Keratinocyte (primary cell): ENCODE measurements around the gene NUP98. TPM values are rescaled to one million over a fixed set of nuclear protein-coding genes. Genes with fewer than 3 reads are reported as not detected.

ENCODE experiments used
- DNase-seq: peaks from one replicate; pipeline ENCODE4 v3.0.0-alpha.2; 2011; ENCODE audit warnings: low read depth, missing footprints, low spot score
- FAIRE-seq: peaks from 2 replicates; lab custom pipeline; 2011; peaks lifted over from hg19 to GRCh38; lab: Jason Lieb, UNC
- H2AFZ ChIP-seq: 2 replicates; pipeline ENCODE4 v1.6.0; 2012; ENCODE audit warnings: low read length, control low read depth, inconsistent platforms; ENCODE audit not compliant: control insufficient read depth
- H3K27ac ChIP-seq: 2 replicates; pipeline ENCODE4 v1.5.1; 2011; ENCODE audit warnings: low read length; ENCODE audit not compliant: control insufficient read depth, insufficient read depth
- H3K27me3 ChIP-seq: 3 replicates; pipeline ENCODE4 v1.6.0; 2011; ENCODE audit warnings: low read length; ENCODE audit not compliant: control insufficient read depth, insufficient read depth; ENCODE audit errors: extremely low read depth
- H3K36me3 ChIP-seq, 2 experiments: 2 replicates in 1 of 2; 3 replicates in 1 of 2; pipeline ENCODE4 v1.5.1; 2011; ENCODE audit warnings: low read length in 2 of 2, mild to moderate bottlenecking in 1 of 2; ENCODE audit not compliant: control insufficient read depth in 2 of 2, insufficient read depth in 2 of 2; ENCODE audit errors: extremely low read depth in 1 of 2
- H3K4me1 ChIP-seq: 3 replicates; pipeline ENCODE4 v1.5.1; 2011; ENCODE audit warnings: low read length; ENCODE audit not compliant: control insufficient read depth, insufficient read depth; ENCODE audit errors: extremely low read depth
- H3K4me2 ChIP-seq: 3 replicates; pipeline ENCODE4 v1.6.0; 2011; ENCODE audit warnings: low read depth, low read length; ENCODE audit not compliant: control insufficient read depth, insufficient read depth; ENCODE audit errors: extremely low read depth
- H3K4me3 ChIP-seq, 3 experiments: fragments of 200-600 bp in 1 of 3; sonication (generic) in 1 of 3; 2 replicates in 2 of 3; 3 replicates in 1 of 3; pipeline ENCODE4 v1.5.1; 2011 to 2016; ENCODE audit warnings: low read length in 3 of 3, mild to moderate bottlenecking in 3 of 3, control low read depth in 2 of 3, inconsistent platforms in 1 of 3, low read depth in 1 of 3, mixed read lengths in 1 of 3, mixed run types in 1 of 3, moderate library complexity in 1 of 3; ENCODE audit not compliant: control insufficient read depth in 2 of 3, insufficient read depth in 2 of 3; ENCODE audit errors: extremely low read depth in 1 of 3
- H3K79me2 ChIP-seq: 2 replicates; pipeline ENCODE4 v1.6.0; 2012; ENCODE audit warnings: low read length; ENCODE audit not compliant: control insufficient read depth, insufficient read depth
- H3K9ac ChIP-seq: 3 replicates; pipeline ENCODE4 v1.6.0; 2011; ENCODE audit warnings: low read length; ENCODE audit not compliant: control insufficient read depth, insufficient read depth; ENCODE audit errors: extremely low read depth
- H3K9me1 ChIP-seq: 3 replicates; pipeline ENCODE4 v1.6.0; 2011; ENCODE audit warnings: low read length; ENCODE audit not compliant: control insufficient read depth, insufficient read depth; ENCODE audit errors: extremely low read depth
- H3K9me3 ChIP-seq: 2 replicates; pipeline ENCODE4 v1.5.1; 2012; ENCODE audit warnings: low read depth, low read length; ENCODE audit not compliant: control insufficient read depth
- H4K20me1 ChIP-seq: 3 replicates; pipeline ENCODE4 v1.6.0; 2011; ENCODE audit warnings: low read length; ENCODE audit not compliant: control insufficient read depth, insufficient read depth; ENCODE audit errors: extremely low read depth
- CTCF ChIP-seq, 3 experiments: IDR thresholded peaks in 1 of 3; conservative IDR thresholded peaks in 1 of 3; optimal IDR thresholded peaks in 1 of 3; 2 replicates in 2 of 3; 3 replicates in 1 of 3; pipeline versions ENCODE3 to v1.5.1; 2011; ENCODE audit warnings: low read length in 3 of 3, mild to moderate bottlenecking in 3 of 3, moderate library complexity in 2 of 3, control low read depth in 1 of 3, inconsistent platforms in 1 of 3; ENCODE audit not compliant: insufficient read depth in 2 of 3; ENCODE audit errors: extremely low read depth in 1 of 3
- EZH2 ChIP-seq: IDR thresholded peaks from one replicate; pipeline ENCODE4 v1.6.1; 2012; ENCODE audit warnings: inconsistent platforms, mild to moderate bottlenecking, low read length, moderate library complexity
- dilution Hi-C: fragments of 300-500 bp; cut with MboI; formaldehyde crosslinking; loops from one replicate; pipeline ENCODE4 v1.7.0; 2020; ENCODE audit warnings: low sequenced_read_pairs; ENCODE audit not compliant: extremely low pct_ligation_motif_present
- polyA plus RNA-seq, 5 experiments: library from polyadenylated mRNA; depleted of rRNA in 3 of 5; stranded (reverse) in 3 of 5; stranded (forward) in 1 of 5; unstranded in 1 of 5; fragments of >200 nt; gene quantifications; 1 replicate in 1 of 5; 2 replicates in 3 of 5; 3 replicates in 1 of 5; pipeline versions ENCODE4 v1.2.1 to v1.2.3, GENCODE V29; 2011 to 2012; ENCODE audit warnings: missing spikeins in 2 of 5, low read depth in 1 of 5, low replicate concordance in 1 of 5

NUP98 gene
- polyA plus RNA-seq, 1 donor (not counting 4 experiments of a cell fraction or from before 2014, with no cell fraction given) = 66.9 TPM

DNA sequence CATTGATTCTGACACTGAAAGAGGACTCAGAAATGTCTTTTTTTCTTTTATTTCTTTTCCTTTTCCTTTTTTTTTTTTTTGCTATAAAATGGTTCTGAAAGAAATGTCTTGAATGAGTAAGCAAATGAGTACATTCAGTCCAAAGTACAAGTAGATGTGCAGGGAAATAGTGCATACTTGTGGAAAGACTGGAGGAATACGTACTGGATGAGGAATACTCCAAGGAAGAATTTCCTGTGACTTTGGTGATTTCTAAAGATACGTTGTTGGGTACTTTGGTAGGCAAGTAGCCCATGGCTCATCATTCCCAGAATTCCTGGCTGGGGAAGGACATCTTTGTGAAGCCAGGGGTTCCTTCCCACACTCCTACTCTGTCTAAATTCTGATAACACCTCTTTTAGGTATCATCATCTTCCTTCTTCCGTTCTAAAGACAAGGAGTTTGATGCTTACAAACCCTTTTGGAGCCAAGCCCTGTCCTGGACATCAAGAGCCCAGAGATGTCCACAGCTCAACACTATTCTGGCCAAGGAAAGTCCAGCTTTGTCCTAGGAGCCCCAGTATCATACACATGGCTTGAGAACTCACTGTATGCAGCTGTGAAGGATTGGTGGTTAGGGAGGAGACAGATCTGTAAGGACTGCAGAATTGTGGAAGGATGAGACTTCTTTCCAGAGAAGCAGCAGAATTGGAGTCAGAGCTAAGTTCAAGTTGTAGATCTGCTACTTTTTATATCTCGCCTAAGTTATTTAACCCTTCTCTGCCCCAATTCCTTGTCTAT is 4.8 kb upstream of the NUP98 start:
- no peaks in the 10 kb centered on the region for H3K36me3 ChIP-seq
- no peak overlapping the region for H3K9ac ChIP-seq

DNA sequence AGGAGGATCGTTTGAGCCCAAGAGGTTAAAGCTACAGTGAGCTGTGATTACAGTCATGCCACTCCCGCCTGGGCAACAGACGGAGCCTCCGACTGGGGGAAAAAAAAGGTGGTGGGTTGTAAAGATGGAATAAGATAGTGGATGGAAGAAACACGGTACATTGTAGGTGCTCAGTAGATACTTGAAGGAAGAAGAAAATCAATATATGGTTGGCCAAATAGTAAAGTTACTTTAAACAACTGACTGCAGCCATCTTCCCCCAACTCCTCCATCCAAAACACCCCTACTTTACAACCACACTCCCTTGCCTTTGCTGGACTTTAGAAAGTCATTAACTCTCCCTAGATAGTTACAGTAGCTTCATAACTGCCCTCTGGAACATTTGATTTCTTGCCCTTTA is 2.5 kb upstream of the NUP98 start:
- DNase-seq (no peak), FAIRE-seq (no peak)
- H3K9me3 ChIP-seq = no peaks in the 10 kb centered on the region
- dilution Hi-C loops = no loop called here
- H3K9ac ChIP-seq = no peak overlapping the region
- no peak overlapping the region for H3K4me3 ChIP-seq
- no peak overlapping the region for H3K4me2 ChIP-seq
- TF ChIP-seq CTCF (optimal IDR thresholded peaks at IDR 0.05 in 1 of 3, IDR thresholded peaks at IDR 0.05 in 1 of 3, conservative IDR thresholded peaks at IDR 0.05 in 1 of 3; ENCODE audit: extremely low read depth in 1 of 3, insufficient read depth in 2 of 3, low read length in 3 of 3) = no peak
- TF ChIP-seq EZH2 = no peak
- H3K27me3 ChIP-seq = no peaks in the 10 kb centered on the region
- H2AFZ ChIP-seq = no peak overlapping the region
- peaks cover 11% of the 10 kb centered on the region for H3K4me1 ChIP-seq
- H3K9me1 ChIP-seq = no peaks in the 10 kb centered on the region
- H4K20me1 ChIP-seq = peaks cover 9% of the 10 kb centered on the region
- H3K79me2 ChIP-seq = peaks cover 27% of the 10 kb centered on the region
- H3K27ac ChIP-seq = no peak overlapping the region
- H3K36me3 ChIP-seq = no peaks in the 10 kb centered on the region

More for the DNA sequence above, 4.8 kb upstream of the NUP98 start:
- FAIRE-seq = no peak
- Histone ChIP-seq H3K27ac (no peak overlapping the region), H3K9me1 (no peaks in the 10 kb centered on the region), H3K4me2 (no peak overlapping the region), H3K79me2 (peaks cover 3% of the 10 kb centered on the region), H3K4me1 (peaks cover 11% of the 10 kb centered on the region), H3K27me3 (no peaks in the 10 kb centered on the region), H3K9me3 (no peaks in the 10 kb centered on the region), H2AFZ (no peak overlapping the region), H4K20me1 (no peaks in the 10 kb centered on the region), H3K4me3 (no peak overlapping the region)
- DNase-seq = no peak
- dilution Hi-C loops = no loop called here
- no peak for TF ChIP-seq CTCF (optimal IDR thresholded peaks at IDR 0.05 in 1 of 3, IDR thresholded peaks at IDR 0.05 in 1 of 3, conservative IDR thresholded peaks at IDR 0.05 in 1 of 3; ENCODE audit: extremely low read depth in 1 of 3, insufficient read depth in 2 of 3, low read length in 3 of 3)
- TF ChIP-seq EZH2 = no peak
